ENCODE results near the gene C22orf39.

Gene C22orf39

GRCh38 chr22:19492504-19493174 lies 45.1 kb upstream of the C22orf39 start:
- POLR2A ChIA-PET: no interaction called here
- no peak for DNase-seq (ENCODE audit: extremely low spot score)
- CTCF ChIA-PET: interaction anchor here (0.7 to 1.6 kb wide), 3 partner anchors 10 to 310 kb away, joined by 3 to 4 read pairs (median 4); no protein-coding TSS in a partner anchor
- TF ChIP-seq CTCF (IDR thresholded peaks at IDR 0.05; ENCODE audit: control extremely low read depth, extremely low read depth, low read depth, missing control alignments): no peak

- ChIA-PET CTCF (interaction anchor here (1.4 kb wide), 1 partner anchor 12 kb away, joined by 4 read pairs; no protein-coding TSS in a partner anchor), POLR2A (no interaction called here)
- TF ChIP-seq CTCF (IDR thresholded peaks at IDR 0.05; ENCODE audit: control extremely low read depth, extremely low read depth, low read depth, missing control alignments): no peak
- no peak for DNase-seq (ENCODE audit: extremely low spot score)
Measured at GRCh38 chr22:19490628-19491230, 43.2 kb upstream of the C22orf39 start.

- POLR2A ChIA-PET: interaction anchor here (0.5 kb wide), 1 partner anchor 86 kb away, joined by 7 read pairs; no protein-coding TSS in a partner anchor
- TF ChIP-seq CTCF (IDR thresholded peaks at IDR 0.05; ENCODE audit: control extremely low read depth, extremely low read depth, low read depth, missing control alignments): no peak
- CTCF ChIA-PET: interaction anchor here (0.6 to 2.1 kb wide), 3 partner anchors 9 to 141 kb away, joined by 3 to 5 read pairs (median 4); partner anchors contain the start of gene CDC45
- DNase-seq (ENCODE audit: extremely low spot score): no peak
Measured at GRCh38 chr22:19488884-19489843, 41.7 kb upstream of the C22orf39 start.

- POLR2A ChIA-PET: no interaction called here
- TF ChIP-seq CTCF (IDR thresholded peaks at IDR 0.05; ENCODE audit: control extremely low read depth, extremely low read depth, low read depth, missing control alignments): no peak
- CTCF ChIA-PET: interaction anchor here (2.1 kb wide), 1 partner anchor 142 kb away, joined by 5 read pairs; no protein-coding TSS in a partner anchor
- DNase-seq (ENCODE audit: extremely low spot score): no peak
Measured at GRCh38 chr22:19488285-19488684, 40.8 kb upstream of the C22orf39 start.

- TF ChIP-seq CTCF (IDR thresholded peaks at IDR 0.05; ENCODE audit: control extremely low read depth, extremely low read depth, low read depth, missing control alignments): no peak
- POLR2A ChIA-PET: no interaction called here
- CTCF ChIA-PET: interaction anchor here (1.3 to 1.7 kb wide), 2 partner anchors 11 to 20 kb away, joined by 3 to 4 read pairs; no protein-coding TSS in a partner anchor
- no peak for DNase-seq (ENCODE audit: extremely low spot score)
Measured at GRCh38 chr22:19483481-19484244, 36.2 kb upstream of the C22orf39 start.
